GM18868 (cell line): ENCODE measurements around the gene WFDC2.

Experiments used
- ATAC-seq: cut with Tn5 transposase; IDR thresholded peaks from one replicate; pipeline ENCODE4 v1.9.1; 2021; ENCODE audit warnings: mild to moderate bottlenecking, moderate library complexity; ENCODE audit not compliant: unreplicated experiment

WFDC2 gene

GRCh38 chr20:45495501-45495941 lies 26.0 kb downstream of the WFDC2 start:
- no peak for ATAC-seq

GRCh38 chr20:45496166-45496565 lies 26.6 kb downstream of the WFDC2 start:
- ATAC-seq, result no peak

GRCh38 chr20:45497971-45498494 lies 28.5 kb downstream of the WFDC2 start:
- ATAC-seq, result no peak

GRCh38 chr20:45500022-45500421 lies 30.5 kb downstream of the WFDC2 start:
- ATAC-seq, result no peak

GRCh38 chr20:45501600-45501999 lies 32.0 kb downstream of the WFDC2 start:
- no peak for ATAC-seq

- no peak for ATAC-seq
Measured at GRCh38 chr20:45502561-45502960, 33.0 kb downstream of the WFDC2 start.

- no peak for ATAC-seq
Measured at GRCh38 chr20:45503403-45503802, 33.9 kb downstream of the WFDC2 start.

GRCh38 chr20:45506398-45506797 lies 36.8 kb downstream of the WFDC2 start:
- ATAC-seq, result no peak

GRCh38 chr20:45507011-45507820 lies 37.7 kb downstream of the WFDC2 start:
- peak; percentile 55 for ATAC-seq

- ATAC-seq, result no peak
Measured at GRCh38 chr20:45508068-45508886, 38.7 kb downstream of the WFDC2 start.

GRCh38 chr20:45509091-45509490 lies 39.5 kb downstream of the WFDC2 start:
- ATAC-seq, result no peak

- ATAC-seq, result no peak
Measured at GRCh38 chr20:45510242-45510862, 40.8 kb downstream of the WFDC2 start.

- ATAC-seq, result no peak
Measured at GRCh38 chr20:45515147-45515913, 45.8 kb downstream of the WFDC2 start, which contains the start of gene SPINT3. Gene SPINT3 (minus strand): TSS chr20:45515622. CDS start chr20:45515608, 14 bp downstream.

- ATAC-seq, result no peak
Measured at GRCh38 chr20:45518282-45518681, 48.7 kb downstream of the WFDC2 start.

- no peak for ATAC-seq
Measured at GRCh38 chr20:45523821-45524220, 54.3 kb downstream of the WFDC2 start.

- ATAC-seq, result no peak
Measured at GRCh38 chr20:45527294-45527693, 57.7 kb downstream of the WFDC2 start.
